ENCODE data around the gene TOR1AIP2. TPM values are rescaled to one million over a fixed set of nuclear protein-coding genes. Genes with fewer than 3 reads are reported as not detected.

The TOR1AIP2 gene
- total and polyA plus RNA-seq, 2 of the 8 experiments (the other 6 are each of a cell fraction or from before 2014, with no cell fraction given) = 12.1 to 75.2 TPM

GRCh38 chr1:179800481-179800880, 77.1 kb downstream of the TOR1AIP2 start:
- WGBS, 2 experiments (ENCODE audit: extremely low coverage in 1 of 2, insufficient coverage in 1 of 2, insufficient read length in 1 of 2, insufficient replicate concordance in 2 of 2, low coverage in 1 of 2, low lambda C conversion rate in 2 of 2, missing lambda C conversion rate in 1 of 2) = 87% methylated on average over 4 of the region's 4 CpGs; no CpG with 5 or more reads in 1 of the 2 experiments
- Histone ChIP-seq H3K4me1 (replicated peaks in 1 of 4; ENCODE audit: control insufficient read depth in 3 of 4, insufficient read depth in 4 of 4, low read length in 3 of 4) (no peaks in the 10 kb centered on the region), H3K9me3 (ENCODE audit: insufficient read depth in 2 of 2, low read depth in 1 of 2, low read length in 1 of 2) (no peaks in the 10 kb centered on the region), H2AK5ac (ENCODE audit: low read depth, low read length) (no peak overlapping the region), H3K79me2 (ENCODE audit: control insufficient read depth in 1 of 2, insufficient read depth in 2 of 2, low read length in 2 of 2) (no peaks in the 10 kb centered on the region), H2BK20ac (ENCODE audit: low read length) (no peak overlapping the region), H4K8ac (ENCODE audit: extremely low read depth, insufficient read depth, low read length) (no peak overlapping the region), H3K36me3 (ENCODE audit: control insufficient read depth in 2 of 4, insufficient read depth in 4 of 4, low read length in 3 of 4) (no peaks in the 10 kb centered on the region), H3K4me2 (ENCODE audit: insufficient read depth in 1 of 2, low read depth in 2 of 2, low read length in 2 of 2) (no peak overlapping the region), H3K4ac (replicated peaks; ENCODE audit: insufficient read length, low read depth, low read length) (no peak overlapping the region), H3K23ac (ENCODE audit: insufficient read length) (no peak overlapping the region), H3K27me3 (replicated peaks in 1 of 4; ENCODE audit: control insufficient read depth in 3 of 4, extremely low read depth in 1 of 4, insufficient read depth in 3 of 4, low read length in 3 of 4) (no peaks in the 10 kb centered on the region), H2BK120ac (replicated peaks; ENCODE audit: low read depth, low read length) (no peak overlapping the region), H4K20me1 (replicated peaks in 1 of 2; ENCODE audit: control insufficient read depth in 1 of 2, insufficient read depth in 2 of 2, low read length in 2 of 2) (no peaks in the 10 kb centered on the region), H3K14ac (ENCODE audit: insufficient read length) (no peak overlapping the region), H4K5ac (ENCODE audit: insufficient read length, low read depth, low read length) (no peak overlapping the region), H3K23me2 (ENCODE audit: low read depth, low read length) (no peaks in the 10 kb centered on the region), H2BK12ac (ENCODE audit: low read depth, low read length) (no peak overlapping the region), H3K4me3 (ENCODE audit: extremely low read depth in 1 of 4, insufficient read depth in 2 of 4, low read depth in 3 of 4, low read length in 4 of 4) (no peak overlapping the region), H4K91ac (replicated peaks; ENCODE audit: insufficient read length, low read length) (no peak overlapping the region), H3K79me1 (ENCODE audit: low read depth, low read length) (no peaks in the 10 kb centered on the region), H2BK15ac (ENCODE audit: low read length) (no peak overlapping the region), H2AFZ (ENCODE audit: low read length) (no peak overlapping the region), H2BK5ac (ENCODE audit: low read depth, low read length) (no peak overlapping the region), H3K56ac (replicated peaks; ENCODE audit: insufficient read length, low read depth, low read length) (no peak overlapping the region), H3K9ac (replicated peaks in 1 of 4; ENCODE audit: extremely low read depth in 1 of 4, low read depth in 3 of 4, low read length in 3 of 4) (no peak overlapping the region), H3K27ac (ENCODE audit: low read depth, low read length) (no peak overlapping the region), H3K18ac (ENCODE audit: extremely low read depth, low read length) (no peak overlapping the region)
- no peak for DNase-seq (ENCODE audit: low read depth in 1 of 2, low spot score in 2 of 2)
- no peak for FAIRE-seq
- CTCF ChIA-PET (ENCODE audit: partially characterized antibody) = interaction anchor here (1.2 to 7.0 kb wide), 3 partner anchors 8 to 93 kb away, joined by 3 to 74 read pairs (median 23); no protein-coding TSS in a partner anchor
- TF ChIP-seq ATF2 (IDR thresholded peaks at IDR 0.05; ENCODE audit: low read length) = no peak
- TF ChIP-seq RFX5 (IDR thresholded peaks at IDR 0.05; ENCODE audit: borderline replicate concordance, low read depth, low read length) = no peak
- TF ChIP-seq TCF12 (IDR thresholded peaks at IDR 0.05; ENCODE audit: low read depth, low read length) = no peak
- TF ChIP-seq SIN3A (conservative IDR thresholded peaks at IDR 0.05 in 1 of 2, IDR thresholded peaks at IDR 0.05 in 1 of 2; ENCODE audit: low read depth in 1 of 2, low read length in 2 of 2) = no peak
- no peak for TF ChIP-seq GTF2F1 (IDR thresholded peaks at IDR 0.05; ENCODE audit: borderline replicate concordance, low read depth, low read length)
- TF ChIP-seq GABPA (IDR thresholded peaks at IDR 0.05; ENCODE audit: borderline replicate concordance, insufficient read depth, low read length) = no peak
- TF ChIP-seq EZH2 (IDR thresholded peaks at IDR 0.05; ENCODE audit: low read depth, low read length, severe bottlenecking) = no peak
- POLR2A ChIA-PET (ENCODE audit: partially characterized antibody) = no interaction called here

Data from H1 (cell line).